ENCODE measurements around the gene ID2. TPM values are rescaled to one million over a fixed set of nuclear protein-coding genes. Genes with fewer than 3 reads are reported as not detected.
A peak's percentile ranks its signal among the peaks of the same experiment; 100 is the strongest.

The ID2 gene
- total and polyA plus RNA-seq, 2 of the 13 experiments (the other 11 are each of a cell fraction or from before 2014, with no cell fraction given): 214 to 719 TPM

DNA sequence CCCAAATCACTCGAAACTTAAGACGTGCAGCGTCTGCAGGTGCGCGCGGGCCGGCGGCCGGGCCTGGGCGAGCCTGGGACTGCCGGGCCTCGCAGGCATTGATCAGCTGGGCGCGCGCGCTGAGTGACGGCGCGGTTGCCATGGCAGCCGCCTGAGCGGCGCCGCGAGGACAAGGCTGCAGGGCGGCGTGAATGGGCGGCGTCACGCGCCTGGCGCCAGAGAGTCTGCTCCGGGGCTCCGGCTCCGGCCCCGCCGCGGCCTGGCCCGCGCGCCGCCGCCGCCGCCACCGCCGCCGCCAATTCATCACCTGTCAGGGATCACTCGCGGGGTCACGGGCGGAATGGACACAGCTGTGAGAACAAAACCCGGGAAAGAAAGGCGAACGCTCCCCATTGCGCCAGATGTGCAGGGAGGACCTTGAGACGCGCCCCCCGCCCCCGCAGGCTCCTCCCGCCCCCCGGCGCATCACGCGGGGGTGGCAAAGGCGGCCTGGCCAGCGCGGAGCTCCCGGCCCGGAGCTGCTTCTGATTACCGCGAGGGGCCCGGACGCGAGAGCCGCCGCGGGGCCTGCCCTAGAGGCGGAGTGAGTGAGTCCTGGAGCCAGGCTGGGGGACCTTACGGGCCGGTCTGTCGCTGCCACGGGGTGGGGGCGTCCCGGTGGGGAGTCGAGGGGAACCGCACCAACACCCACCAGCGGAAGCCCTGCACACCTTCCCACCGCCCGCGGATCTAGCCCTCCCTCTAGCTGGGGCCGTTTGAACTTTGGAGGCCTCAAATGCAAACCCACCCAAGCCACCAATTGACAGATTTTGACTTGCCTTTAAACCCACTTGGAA is 2.9 kb upstream of the ID2 start (continued):
- peak; percentile 79; the same call in 1 of the 2 replicates for TF ChIP-seq ZNF775 (CRISPR knock-in tag; IDR thresholded peaks at IDR 0.05; ENCODE audit: borderline replicate concordance)
- peak; percentile 78 for TF ChIP-seq BHLHE40 (IDR thresholded peaks at IDR 0.05; ENCODE audit: low read length)
- TF ChIP-seq ZSCAN21 (CRISPR knock-in tag; IDR thresholded peaks at IDR 0.05; ENCODE audit: borderline replicate concordance): peak; percentile 79; the same call in 1 of the 2 replicates
- peak; percentile 100 for TF ChIP-seq SKI (IDR thresholded peaks at IDR 0.05; ENCODE audit: partially characterized antibody)
- peak; percentile 80 for TF ChIP-seq HDAC1 (CRISPR knock-in tag; IDR thresholded peaks at IDR 0.05)
- TF ChIP-seq, protein P1, sequence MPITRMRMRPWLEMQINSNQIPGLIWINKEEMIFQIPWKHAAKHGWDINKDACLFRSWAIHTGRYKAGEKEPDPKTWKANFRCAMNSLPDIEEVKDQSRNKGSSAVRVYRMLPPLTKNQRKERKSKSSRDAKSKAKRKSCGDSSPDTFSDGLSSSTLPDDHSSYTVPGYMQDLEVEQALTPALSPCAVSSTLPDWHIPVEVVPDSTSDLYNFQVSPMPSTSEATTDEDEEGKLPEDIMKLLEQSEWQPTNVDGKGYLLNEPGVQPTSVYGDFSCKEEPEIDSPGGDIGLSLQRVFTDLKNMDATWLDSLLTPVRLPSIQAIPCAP (CRISPR knock-in tag; IDR thresholded peaks at IDR 0.05; ENCODE audit: low read depth): no peak; the same call in 1 of the 2 replicates
- TF ChIP-seq, protein P2, sequence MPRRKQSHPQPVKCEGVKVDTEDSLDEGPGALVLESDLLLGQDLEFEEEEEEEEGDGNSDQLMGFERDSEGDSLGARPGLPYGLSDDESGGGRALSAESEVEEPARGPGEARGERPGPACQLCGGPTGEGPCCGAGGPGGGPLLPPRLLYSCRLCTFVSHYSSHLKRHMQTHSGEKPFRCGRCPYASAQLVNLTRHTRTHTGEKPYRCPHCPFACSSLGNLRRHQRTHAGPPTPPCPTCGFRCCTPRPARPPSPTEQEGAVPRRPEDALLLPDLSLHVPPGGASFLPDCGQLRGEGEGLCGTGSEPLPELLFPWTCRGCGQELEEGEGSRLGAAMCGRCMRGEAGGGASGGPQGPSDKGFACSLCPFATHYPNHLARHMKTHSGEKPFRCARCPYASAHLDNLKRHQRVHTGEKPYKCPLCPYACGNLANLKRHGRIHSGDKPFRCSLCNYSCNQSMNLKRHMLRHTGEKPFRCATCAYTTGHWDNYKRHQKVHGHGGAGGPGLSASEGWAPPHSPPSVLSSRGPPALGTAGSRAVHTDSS (CRISPR knock-in tag; conservative IDR thresholded peaks at IDR 0.05): 0 out of 2 replicates have a peak, but pooled peaks have one; percentile 66
- TF ChIP-seq SMC3 (IDR thresholded peaks at IDR 0.05; ENCODE audit: low read length): no peak
- no peak for TF ChIP-seq ZNF552 (CRISPR knock-in tag; IDR thresholded peaks at IDR 0.05; ENCODE audit: borderline replicate concordance)
- TF ChIP-seq SMAD9 (CRISPR knock-in tag; IDR thresholded peaks at IDR 0.05): no peak
- peak; percentile 35; the same call in 1 of the 2 replicates for TF ChIP-seq ZBTB20 (CRISPR knock-in tag; IDR thresholded peaks at IDR 0.05; ENCODE audit: borderline replicate concordance, low read depth)
- TF ChIP-seq, protein P3, sequence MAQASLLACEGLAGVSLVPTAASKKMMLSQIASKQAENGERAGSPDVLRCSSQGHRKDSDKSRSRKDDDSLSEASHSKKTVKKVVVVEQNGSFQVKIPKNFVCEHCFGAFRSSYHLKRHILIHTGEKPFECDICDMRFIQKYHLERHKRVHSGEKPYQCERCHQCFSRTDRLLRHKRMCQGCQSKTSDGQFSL (CRISPR knock-in tag; IDR thresholded peaks at IDR 0.05): peak; percentile 33; the same call in 1 of the 2 replicates
- peak; percentile 58 for TF ChIP-seq MED8 (CRISPR knock-in tag; IDR thresholded peaks at IDR 0.05; ENCODE audit: insufficient replicate concordance)
- peak; percentile 29; the same call in 1 of the 2 replicates for TF ChIP-seq ZBTB3 (CRISPR knock-in tag; IDR thresholded peaks at IDR 0.05; ENCODE audit: borderline replicate concordance, low read depth)
- peak; percentile 46; the same call in 1 of the 2 replicates for TF ChIP-seq POLR2G (IDR thresholded peaks at IDR 0.05; ENCODE audit: low read depth, low read length)
- TF ChIP-seq ZNF260 (CRISPR knock-in tag; IDR thresholded peaks at IDR 0.05; ENCODE audit: borderline replicate concordance, low read depth): no peak
- TF ChIP-seq, protein P4, sequence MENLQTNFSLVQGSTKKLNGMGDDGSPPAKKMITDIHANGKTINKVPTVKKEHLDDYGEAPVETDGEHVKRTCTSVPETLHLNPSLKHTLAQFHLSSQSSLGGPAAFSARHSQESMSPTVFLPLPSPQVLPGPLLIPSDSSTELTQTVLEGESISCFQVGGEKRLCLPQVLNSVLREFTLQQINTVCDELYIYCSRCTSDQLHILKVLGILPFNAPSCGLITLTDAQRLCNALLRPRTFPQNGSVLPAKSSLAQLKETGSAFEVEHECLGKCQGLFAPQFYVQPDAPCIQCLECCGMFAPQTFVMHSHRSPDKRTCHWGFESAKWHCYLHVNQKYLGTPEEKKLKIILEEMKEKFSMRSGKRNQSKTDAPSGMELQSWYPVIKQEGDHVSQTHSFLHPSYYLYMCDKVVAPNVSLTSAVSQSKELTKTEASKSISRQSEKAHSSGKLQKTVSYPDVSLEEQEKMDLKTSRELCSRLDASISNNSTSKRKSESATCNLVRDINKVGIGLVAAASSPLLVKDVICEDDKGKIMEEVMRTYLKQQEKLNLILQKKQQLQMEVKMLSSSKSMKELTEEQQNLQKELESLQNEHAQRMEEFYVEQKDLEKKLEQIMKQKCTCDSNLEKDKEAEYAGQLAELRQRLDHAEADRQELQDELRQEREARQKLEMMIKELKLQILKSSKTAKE (CRISPR knock-in tag; IDR thresholded peaks at IDR 0.05; ENCODE audit: borderline replicate concordance): peak; percentile 95
- TF ChIP-seq, protein P5, sequence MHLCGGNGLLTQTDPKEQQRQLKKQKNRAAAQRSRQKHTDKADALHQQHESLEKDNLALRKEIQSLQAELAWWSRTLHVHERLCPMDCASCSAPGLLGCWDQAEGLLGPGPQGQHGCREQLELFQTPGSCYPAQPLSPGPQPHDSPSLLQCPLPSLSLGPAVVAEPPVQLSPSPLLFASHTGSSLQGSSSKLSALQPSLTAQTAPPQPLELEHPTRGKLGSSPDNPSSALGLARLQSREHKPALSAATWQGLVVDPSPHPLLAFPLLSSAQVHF (CRISPR knock-in tag; IDR thresholded peaks at IDR 0.05): 0 out of 2 replicates have a peak, but pooled peaks have one; percentile 6
- TF ChIP-seq, protein P6, sequence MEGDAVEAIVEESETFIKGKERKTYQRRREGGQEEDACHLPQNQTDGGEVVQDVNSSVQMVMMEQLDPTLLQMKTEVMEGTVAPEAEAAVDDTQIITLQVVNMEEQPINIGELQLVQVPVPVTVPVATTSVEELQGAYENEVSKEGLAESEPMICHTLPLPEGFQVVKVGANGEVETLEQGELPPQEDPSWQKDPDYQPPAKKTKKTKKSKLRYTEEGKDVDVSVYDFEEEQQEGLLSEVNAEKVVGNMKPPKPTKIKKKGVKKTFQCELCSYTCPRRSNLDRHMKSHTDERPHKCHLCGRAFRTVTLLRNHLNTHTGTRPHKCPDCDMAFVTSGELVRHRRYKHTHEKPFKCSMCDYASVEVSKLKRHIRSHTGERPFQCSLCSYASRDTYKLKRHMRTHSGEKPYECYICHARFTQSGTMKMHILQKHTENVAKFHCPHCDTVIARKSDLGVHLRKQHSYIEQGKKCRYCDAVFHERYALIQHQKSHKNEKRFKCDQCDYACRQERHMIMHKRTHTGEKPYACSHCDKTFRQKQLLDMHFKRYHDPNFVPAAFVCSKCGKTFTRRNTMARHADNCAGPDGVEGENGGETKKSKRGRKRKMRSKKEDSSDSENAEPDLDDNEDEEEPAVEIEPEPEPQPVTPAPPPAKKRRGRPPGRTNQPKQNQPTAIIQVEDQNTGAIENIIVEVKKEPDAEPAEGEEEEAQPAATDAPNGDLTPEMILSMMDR (CRISPR knock-in tag; IDR thresholded peaks at IDR 0.05): peak; percentile 32; the same call in 1 of the 2 replicates

All from HepG2 (cell line).